NCI-H1930 (cell line): Measurements from ENCODE around the gene USP36.
"Not testable (repeated sequence)": the region's sequence is repeated elsewhere in the genome, so short reads cannot be mapped to it uniquely, and the experiment has no call there.

Experiments used
- DNase-seq, 2 experiments: peaks; one replicate each; lab custom pipeline; 2025; lab: John Stamatoyannopoulos, UW

USP36 gene

DNA sequence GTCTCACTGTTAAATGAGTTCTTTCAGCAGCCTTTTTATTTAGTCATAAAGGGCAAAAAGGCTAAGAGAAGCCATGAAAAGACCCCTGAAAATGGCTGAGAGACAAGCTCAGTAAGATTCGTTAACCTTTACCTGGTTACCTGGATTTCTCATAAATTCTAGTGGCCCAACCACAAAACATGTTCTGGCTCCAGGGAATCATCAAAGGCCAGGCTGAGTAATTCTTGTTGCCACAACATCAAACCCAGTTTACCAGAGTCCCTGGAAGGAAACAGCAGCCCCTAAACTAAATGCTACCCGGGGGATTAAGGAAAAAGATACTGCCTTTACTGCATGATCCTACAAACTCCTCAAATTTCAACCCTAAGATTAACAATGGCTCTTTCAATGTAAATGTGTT lies 74.4 kb downstream of the USP36 start:
- no peak for DNase-seq

DNA sequence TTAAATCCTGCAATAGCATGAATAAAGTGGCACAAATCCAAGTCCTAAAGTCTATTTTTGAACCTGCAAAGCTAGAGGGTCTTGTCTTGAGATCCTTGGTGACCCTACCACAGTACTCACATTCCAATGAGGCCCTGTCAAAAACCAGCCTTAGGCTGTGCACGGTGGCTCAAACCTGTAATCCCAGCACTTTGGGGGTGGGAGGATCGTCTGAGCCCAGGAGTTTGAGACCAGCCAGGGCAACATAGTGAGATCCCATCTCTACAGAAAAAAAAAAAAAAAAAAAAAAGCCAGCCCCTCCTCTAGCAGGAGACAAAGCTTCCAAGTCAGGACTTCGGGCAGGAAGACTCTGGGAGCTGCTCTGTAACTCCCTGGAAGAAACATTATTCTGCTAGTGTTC lies 74.8 kb downstream of the USP36 start:
- no peak for DNase-seq

DNA sequence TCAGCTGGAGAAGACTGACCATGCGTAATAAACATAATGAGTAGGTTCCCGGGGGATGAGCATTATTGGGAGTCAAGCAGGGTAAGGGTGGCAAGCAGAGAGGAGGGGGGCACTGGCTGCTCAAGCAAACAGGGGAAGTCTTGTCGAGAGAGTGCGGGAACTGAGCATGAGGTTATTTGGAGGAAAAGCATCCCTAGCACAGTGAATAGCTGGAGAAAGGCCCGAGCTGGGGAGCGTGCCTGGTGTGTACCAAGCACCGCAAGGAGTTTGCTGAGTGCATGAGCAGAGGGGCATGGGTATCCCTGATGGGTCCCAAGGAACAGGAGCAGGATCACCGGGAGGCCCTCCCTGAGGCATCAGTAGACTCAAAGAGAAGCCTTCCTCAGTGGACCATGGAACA lies 75.7 kb downstream of the USP36 start:
- no peak for DNase-seq

DNA sequence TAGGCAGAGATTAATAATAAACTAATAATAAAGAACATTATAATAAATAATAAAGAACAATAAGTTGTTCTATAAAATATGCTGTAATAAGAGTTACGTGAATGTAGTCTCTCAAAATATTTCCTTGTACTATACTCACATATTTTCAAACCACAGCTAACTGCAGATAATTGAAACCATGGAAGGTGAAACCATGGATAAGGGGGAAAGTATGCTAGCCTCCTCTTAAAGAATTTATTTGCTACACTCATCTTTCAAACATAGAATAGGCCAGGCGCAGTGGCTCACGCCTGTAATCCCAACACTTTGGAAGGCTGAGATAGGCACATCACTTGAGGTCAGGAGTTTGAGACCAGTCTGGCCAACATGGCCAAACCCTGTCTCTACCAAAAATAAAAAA lies 77.1 kb downstream of the USP36 start:
- no peak for DNase-seq

DNA sequence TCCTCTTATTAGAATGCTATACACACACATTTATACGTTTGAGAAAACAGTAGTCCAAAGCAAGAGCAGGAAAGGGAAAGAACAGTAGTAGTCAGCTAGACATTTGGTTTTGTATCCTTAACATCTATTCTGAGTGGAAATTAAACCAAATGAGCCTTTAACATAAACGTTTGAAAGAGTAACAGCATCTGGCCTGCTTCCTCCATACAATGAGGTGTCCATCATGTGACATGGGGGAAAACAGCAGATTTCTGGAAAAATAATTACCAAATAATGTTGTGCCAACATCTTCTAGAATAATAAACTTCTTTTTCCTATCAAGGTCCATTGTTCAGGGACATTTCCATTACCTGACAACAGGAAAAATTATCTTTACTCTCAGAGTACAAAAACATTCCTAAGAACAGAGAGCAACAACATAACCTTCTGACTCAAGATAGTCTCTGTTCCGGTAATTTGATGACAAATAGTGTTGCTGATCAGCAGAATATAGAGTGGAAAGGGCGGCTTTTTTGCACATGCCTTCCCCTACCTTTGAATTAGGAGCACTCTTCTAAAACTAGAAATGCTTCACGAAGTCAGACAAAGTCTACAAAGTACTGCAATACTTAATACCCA lies 78.7 kb downstream of the USP36 start:
- no peak for DNase-seq

DNA sequence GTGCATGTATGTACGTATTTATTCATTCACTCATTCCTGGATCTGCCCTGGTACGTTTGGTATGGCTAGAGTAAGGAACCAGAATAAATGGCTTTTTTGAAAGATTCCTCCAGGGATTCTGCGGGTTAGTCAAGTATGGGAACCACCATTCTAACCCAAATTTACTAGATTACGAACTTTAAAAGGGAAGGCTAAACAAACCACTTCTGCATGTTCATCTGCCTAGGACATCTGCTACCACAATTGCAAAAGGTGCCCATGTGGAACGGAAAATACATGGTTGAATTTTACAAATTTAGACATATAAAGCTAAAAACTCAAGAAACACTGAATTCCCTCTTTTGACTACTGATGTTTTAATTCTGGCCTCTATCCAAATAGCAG lies 80.7 kb downstream of the USP36 start:
- DNase-seq: no peak

DNA sequence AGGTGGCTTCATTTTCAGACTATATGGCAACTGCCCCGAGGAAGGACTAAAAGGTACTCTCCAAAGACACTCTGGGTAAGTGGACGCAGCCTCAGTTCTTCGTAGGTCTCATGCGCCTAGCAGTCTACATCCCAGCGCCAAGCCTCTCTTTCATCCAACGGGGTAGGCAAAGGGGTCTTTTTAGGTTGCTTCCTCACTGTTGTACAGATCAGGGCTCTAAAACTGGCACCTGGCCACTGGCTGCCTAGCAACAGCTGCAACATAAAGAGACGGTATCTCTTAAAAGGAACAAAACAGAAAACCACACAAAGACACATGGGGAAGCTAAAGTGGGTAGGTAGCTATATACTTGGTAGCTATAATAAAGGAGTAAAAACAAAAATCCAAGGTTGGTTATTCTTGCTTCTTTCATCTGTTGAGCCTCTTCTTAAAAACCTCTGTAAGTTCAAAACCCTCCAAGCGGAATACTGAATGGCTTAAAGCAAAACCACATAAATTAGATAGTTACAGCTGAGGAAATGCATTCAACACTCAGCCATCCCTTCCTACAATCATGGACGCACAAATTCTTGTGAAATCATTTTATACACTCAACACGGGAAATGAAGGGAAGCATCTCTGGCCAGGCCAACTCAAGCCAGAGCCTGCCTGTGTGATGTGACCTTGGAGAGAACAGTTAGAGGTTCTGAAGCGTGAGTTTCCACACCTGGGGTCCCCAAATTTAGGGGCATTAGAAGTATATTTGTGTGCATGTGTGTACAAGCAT lies 81.2 kb downstream of the USP36 start:
- no peak for DNase-seq

DNA sequence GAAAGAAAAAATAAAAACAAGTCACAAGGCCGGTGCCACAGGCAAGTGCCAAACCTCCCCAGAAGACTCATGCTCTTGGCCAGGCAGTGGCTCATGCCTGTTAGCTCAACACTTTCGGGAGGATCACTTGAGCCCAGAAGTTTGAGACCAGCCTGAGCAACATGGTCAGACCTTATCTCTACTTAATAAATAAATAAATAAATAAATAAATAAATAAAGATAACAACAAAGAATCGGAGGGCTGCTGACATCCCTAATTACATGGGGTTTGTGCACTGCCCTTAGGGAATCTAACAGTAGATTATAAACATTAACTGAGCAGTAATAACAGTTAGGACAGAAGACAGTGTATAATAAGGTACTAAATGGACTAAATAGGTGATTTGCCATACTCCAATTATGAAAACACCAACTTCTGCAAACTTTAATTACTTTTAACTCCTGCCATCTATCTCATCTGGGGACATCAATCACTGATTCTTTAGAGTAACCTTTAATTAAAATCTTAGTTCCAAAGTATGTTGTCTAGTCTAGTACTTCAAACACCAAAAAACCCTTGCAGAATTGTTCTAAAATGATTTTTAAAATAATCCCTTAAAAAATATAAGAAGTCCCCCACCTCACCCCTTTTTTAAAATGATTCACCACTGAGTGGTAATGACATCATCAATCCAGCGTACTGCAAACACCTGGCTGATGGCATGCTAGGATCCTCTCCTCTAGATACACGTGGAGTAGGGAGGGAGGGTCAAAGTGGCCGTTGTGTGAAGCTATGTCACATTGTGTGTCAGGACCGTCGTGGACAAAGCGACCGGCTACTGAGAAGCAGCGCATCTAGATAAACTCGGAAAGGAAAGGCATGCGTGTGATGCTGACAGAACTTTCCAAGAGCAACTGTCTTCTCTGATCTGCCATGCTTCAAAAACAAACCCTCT lies 87.0 kb downstream of the USP36 start:
- no peak for DNase-seq

DNA sequence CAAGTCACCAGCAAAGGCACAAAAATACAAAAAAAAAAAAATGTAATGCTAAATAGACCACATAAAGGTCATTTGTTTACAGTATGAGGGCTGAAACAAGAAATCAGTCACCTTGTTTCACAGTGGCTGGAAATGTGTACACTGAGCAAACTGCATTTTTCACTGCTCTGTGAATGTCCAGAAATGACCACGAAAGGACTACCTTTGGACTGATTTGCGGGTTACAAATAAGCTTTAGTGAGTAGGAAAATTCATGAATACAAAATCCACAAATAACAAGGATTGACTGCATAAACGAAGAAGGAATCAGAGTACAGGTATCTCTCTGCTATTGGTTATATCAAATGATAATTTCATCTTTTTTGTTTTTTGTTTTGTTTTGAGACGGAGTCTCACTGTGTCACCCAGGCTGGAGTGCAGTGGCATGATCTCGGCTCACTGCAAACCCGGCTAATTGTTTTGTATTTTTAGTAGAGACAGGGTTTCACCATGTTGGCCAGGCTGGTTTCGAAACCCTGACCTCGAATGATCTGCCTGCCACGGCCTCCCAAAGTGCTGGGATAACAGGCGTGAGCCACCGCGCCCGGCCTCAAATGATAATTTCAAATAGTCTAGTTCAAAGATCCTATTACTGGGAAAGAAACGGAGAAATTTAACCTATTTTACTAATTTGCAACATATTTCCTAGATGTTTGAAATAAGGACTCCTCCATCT lies 89.0 kb downstream of the USP36 start:
- no peak for DNase-seq

DNA sequence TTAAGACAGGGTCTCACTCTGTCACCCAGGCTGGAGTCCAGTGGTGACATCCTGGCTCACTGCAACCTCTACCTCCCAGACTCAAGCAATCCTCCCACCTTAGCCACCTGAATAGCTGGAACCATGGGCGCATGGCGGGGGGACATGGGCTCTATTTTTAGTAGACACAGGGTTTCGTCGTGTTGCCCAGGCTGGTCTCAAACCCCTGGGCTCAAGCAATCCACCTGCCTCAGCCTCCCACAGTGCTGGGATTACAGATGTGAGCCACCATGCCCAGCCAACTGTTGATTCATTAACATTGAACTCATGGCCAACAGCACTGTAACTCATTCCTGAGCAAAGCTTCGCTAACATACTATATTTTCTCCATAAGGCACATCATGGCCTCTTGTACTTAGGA lies 89.6 kb downstream of the USP36 start:
- not testable (repeated sequence) for DNase-seq

DNA sequence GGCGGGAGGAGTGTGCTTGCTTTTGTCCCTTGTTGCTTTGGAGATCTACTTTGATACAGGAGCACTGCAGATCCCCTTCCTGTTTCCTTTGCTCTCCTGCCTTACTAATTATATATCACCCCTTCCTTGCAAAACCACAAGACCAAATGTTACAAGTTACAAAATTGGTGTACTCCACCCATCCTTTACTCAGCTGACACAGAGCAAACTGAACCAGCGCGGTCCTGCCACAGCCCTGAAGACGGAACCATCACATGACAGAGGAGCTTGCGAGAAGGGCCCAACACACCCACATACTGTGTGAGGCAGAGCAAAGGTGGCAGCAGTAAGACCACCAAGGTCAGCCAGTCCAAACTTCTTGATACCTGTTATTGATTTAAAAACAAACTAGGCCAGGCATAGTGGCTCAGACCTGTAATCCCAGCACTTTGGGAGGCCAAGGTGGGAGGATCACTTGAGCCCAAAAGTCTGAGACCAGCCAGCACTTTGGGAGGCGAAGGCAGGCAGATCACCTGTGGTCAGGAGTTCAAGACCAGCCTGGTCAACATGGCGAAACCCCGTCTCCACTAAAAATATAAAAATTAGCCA lies 91.8 kb downstream of the USP36 start:
- DNase-seq: no peak

DNA sequence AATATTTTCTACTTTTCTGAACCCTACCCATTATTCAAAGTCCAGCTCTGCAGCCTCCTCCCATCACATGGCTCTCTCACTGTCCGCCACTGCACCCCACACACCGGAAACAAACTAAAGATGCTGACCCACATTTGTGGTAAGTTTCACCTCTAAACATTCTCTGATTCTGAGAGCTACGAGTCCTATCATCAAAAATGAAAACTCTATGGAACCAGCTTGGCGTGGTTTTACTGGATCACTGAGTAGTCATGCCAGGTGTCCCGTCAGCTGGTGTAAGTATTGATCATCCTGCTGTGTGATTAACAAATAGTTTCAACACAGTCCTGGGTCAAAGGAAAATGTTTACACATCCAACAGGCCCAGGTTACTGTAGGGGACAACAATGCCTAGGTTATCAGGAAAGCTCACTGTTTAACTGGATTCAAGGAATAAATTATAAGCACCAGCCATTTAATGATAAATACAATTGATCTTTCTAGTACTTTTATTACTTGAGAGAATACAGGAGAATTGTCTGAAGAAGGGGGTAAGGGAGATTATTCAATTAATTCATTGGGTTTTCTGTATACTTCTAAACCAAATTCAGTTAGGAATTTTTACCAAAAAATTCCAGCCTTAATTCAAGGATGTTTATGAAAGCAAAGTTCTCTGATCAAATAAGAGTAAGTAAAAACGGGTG lies 92.4 kb downstream of the USP36 start:
- DNase-seq: no peak

DNA sequence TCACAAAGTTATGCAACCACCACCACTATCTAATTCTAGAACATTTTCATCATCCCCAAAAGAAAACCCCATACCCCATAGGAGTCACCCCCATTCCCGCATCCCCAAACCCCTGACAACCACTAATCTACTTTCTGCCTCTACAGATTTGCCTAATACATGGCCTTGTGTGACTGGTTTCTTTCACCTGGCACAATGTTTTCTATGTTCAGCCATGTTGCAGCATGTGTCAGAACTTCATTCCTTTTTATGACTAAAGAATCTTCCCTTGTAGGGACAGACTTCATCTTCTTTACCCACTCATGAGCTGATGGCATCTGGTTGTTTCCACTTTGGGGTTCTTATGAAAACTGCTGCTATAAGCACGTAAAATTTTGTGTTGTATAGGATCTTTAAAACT lies 93.1 kb downstream of the USP36 start:
- DNase-seq: no peak

DNA sequence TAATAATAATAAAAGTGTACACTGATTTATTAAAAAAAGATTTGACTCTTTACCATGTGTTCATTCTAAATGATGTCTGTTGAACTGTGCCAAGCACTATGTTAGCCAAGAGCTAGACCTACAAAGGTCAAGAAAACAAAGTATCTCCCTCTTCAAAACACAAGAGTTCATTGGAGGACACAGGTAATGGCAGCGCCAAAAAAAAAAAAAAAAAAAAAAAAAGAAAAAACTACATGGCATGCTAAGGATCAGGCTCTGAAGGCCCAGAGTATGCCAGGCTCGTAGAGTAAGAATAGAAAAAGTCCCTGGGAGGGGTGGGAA lies 93.7 kb downstream of the USP36 start:
- no peak for DNase-seq

DNA sequence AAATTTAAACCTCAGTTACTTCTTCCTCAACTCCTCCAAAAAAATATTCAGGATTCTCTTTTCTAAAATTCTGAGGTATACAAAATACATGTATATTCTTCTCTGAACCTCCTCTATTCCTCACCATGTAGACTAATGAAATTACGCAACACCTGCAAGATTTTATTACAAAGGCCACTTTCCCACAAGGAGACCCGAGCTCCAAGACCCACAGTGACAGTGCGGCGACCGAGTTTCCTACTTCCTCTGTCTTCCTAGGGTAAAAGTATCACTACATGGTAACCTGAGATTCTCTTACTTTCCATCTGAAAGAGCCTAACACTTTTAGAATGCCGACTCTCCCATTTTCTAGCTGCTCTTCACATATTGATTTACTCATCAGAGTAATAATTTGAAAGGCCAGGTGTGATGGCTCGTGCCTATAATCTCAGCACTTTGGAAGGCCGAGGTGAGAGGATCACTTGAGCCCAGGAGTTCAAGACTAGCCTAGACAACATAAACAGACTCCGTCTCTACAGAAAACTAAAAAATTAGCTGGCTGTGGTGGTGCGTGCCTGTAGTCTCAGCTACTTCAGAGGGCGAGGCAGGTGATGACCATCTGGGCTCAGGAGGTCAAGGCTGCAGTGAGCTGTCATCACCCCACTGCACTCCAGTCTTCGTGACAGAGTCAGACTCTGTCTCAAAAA lies 94.2 kb downstream of the USP36 start:
- DNase-seq: no peak
